Measurements from ENCODE around the gene TCF12. TPM values are rescaled to one million over a fixed set of nuclear protein-coding genes. Genes with fewer than 3 reads are reported as not detected.

The TCF12 gene
- polyA plus RNA-seq, 1 donor (not counting 4 experiments of a cell fraction or from before 2014, with no cell fraction given): 48.3 TPM

- no peak for DNase-seq (ENCODE audit: low read depth, low spot score)
- dilution Hi-C loops (cut with MboI; ENCODE audit: extremely low pct_ligation_motif_present, low sequenced_read_pairs): no loop called here
- no peak overlapping the region for H3K27ac ChIP-seq (ENCODE audit: control insufficient read depth, insufficient read depth, low read length)
- H4K20me1 ChIP-seq (ENCODE audit: control insufficient read depth, extremely low read depth, insufficient read depth, low read length): no peaks in the 10 kb centered on the region
- no peak overlapping the region for H3K4me2 ChIP-seq (ENCODE audit: control insufficient read depth, extremely low read depth, insufficient read depth, low read depth, low read length)
- no peaks in the 10 kb centered on the region for H3K27me3 ChIP-seq (ENCODE audit: control insufficient read depth, extremely low read depth, insufficient read depth, low read length)
- TF ChIP-seq CTCF (optimal IDR thresholded peaks at IDR 0.05 in 1 of 3, IDR thresholded peaks at IDR 0.05 in 1 of 3, conservative IDR thresholded peaks at IDR 0.05 in 1 of 3; ENCODE audit: extremely low read depth in 1 of 3, insufficient read depth in 2 of 3, low read length in 3 of 3) (no peak), EZH2 (IDR thresholded peaks at IDR 0.05; ENCODE audit: low read length) (no peak)
- no peaks in the 10 kb centered on the region for H3K9me1 ChIP-seq (ENCODE audit: control insufficient read depth, extremely low read depth, insufficient read depth, low read length)
- H3K4me1 ChIP-seq (ENCODE audit: control insufficient read depth, extremely low read depth, insufficient read depth, low read length): no peaks in the 10 kb centered on the region
- no peak for FAIRE-seq
- H2AFZ ChIP-seq (ENCODE audit: control insufficient read depth, low read length): no peak overlapping the region
- peaks cover 6 to 12% of the 10 kb centered on the region in 2 experiments for H3K36me3 ChIP-seq (ENCODE audit: control insufficient read depth in 2 of 2, extremely low read depth in 1 of 2, insufficient read depth in 2 of 2, low read length in 2 of 2)
- H3K9me3 ChIP-seq (ENCODE audit: control insufficient read depth, low read depth, low read length): no peaks in the 10 kb centered on the region
- H3K79me2 ChIP-seq (ENCODE audit: control insufficient read depth, insufficient read depth, low read length): no peaks in the 10 kb centered on the region
- H3K4me3 ChIP-seq (ENCODE audit: control insufficient read depth in 2 of 3, extremely low read depth in 1 of 3, insufficient read depth in 2 of 3, low read depth in 1 of 3, low read length in 3 of 3): no peak overlapping the region
- H3K9ac ChIP-seq (ENCODE audit: control insufficient read depth, extremely low read depth, insufficient read depth, low read length): no peak overlapping the region
Measured at GRCh38 chr15:57286446-57287122, 368.1 kb downstream of the TCF12 start.

GRCh38 chr15:57287123-57287521, 368.7 kb downstream of the TCF12 start:
- TF ChIP-seq EZH2 (IDR thresholded peaks at IDR 0.05; ENCODE audit: low read length) (no peak), CTCF (optimal IDR thresholded peaks at IDR 0.05 in 1 of 3, IDR thresholded peaks at IDR 0.05 in 1 of 3, conservative IDR thresholded peaks at IDR 0.05 in 1 of 3; ENCODE audit: extremely low read depth in 1 of 3, insufficient read depth in 2 of 3, low read length in 3 of 3) (no peak)
- Histone ChIP-seq H3K9me3 (ENCODE audit: control insufficient read depth, low read depth, low read length) (no peaks in the 10 kb centered on the region), H3K4me2 (ENCODE audit: control insufficient read depth, extremely low read depth, insufficient read depth, low read depth, low read length) (no peak overlapping the region), H4K20me1 (ENCODE audit: control insufficient read depth, extremely low read depth, insufficient read depth, low read length) (no peaks in the 10 kb centered on the region), H3K9ac (ENCODE audit: control insufficient read depth, extremely low read depth, insufficient read depth, low read length) (no peak overlapping the region), H3K27me3 (ENCODE audit: control insufficient read depth, extremely low read depth, insufficient read depth, low read length) (no peaks in the 10 kb centered on the region), H3K36me3 (ENCODE audit: control insufficient read depth in 2 of 2, extremely low read depth in 1 of 2, insufficient read depth in 2 of 2, low read length in 2 of 2) (peaks cover 6 to 12% of the 10 kb centered on the region in 2 experiments), H3K9me1 (ENCODE audit: control insufficient read depth, extremely low read depth, insufficient read depth, low read length) (no peaks in the 10 kb centered on the region), H2AFZ (ENCODE audit: control insufficient read depth, low read length) (no peak overlapping the region), H3K79me2 (ENCODE audit: control insufficient read depth, insufficient read depth, low read length) (no peaks in the 10 kb centered on the region), H3K27ac (ENCODE audit: control insufficient read depth, insufficient read depth, low read length) (no peak overlapping the region), H3K4me1 (ENCODE audit: control insufficient read depth, extremely low read depth, insufficient read depth, low read length) (no peaks in the 10 kb centered on the region), H3K4me3 (ENCODE audit: control insufficient read depth in 2 of 3, extremely low read depth in 1 of 3, insufficient read depth in 2 of 3, low read depth in 1 of 3, low read length in 3 of 3) (no peak overlapping the region)
- dilution Hi-C loops (cut with MboI; ENCODE audit: extremely low pct_ligation_motif_present, low sequenced_read_pairs): no loop called here
- no peak for FAIRE-seq
- no peak for DNase-seq (ENCODE audit: low read depth, low spot score)

Measured in keratinocyte (primary cell).